Suprapubic skin (tissue), 3 donors: ENCODE measurements around the gene CCN5.

Experiments used
- CTCF ChIP-seq, 2 donors: fragments of 200-600 bp in 1 of 2; fragments of 450-650 bp in 1 of 2; sonication (generic) in 1 of 2; IDR thresholded peaks; one replicate each; pipeline ENCODE4 v1.5.1; 2016 to 2019; ENCODE audit warnings: antibody characterized with exemption in 2 of 2, mild to moderate bottlenecking in 1 of 2, moderate library complexity in 1 of 2
- EP300 ChIP-seq: sonication (generic); formaldehyde crosslinking; IDR thresholded peaks from one replicate; pipeline ENCODE4 v1.6.1; 2017; ENCODE audit warnings: antibody characterized with exemption
- POLR2A ChIP-seq, 2 donors: fragments of 450-650 bp; IDR thresholded peaks; one replicate each; pipeline ENCODE4 v1.6.1; 2017; ENCODE audit warnings: antibody characterized with exemption in 2 of 2, mild to moderate bottlenecking in 2 of 2, moderate library complexity in 2 of 2

- TF ChIP-seq CTCF (IDR thresholded peaks at IDR 0.05): no peak
- TF ChIP-seq POLR2A (IDR thresholded peaks at IDR 0.05): no peak
- no peak for TF ChIP-seq EP300
These were observed 21.0 kb upstream of the CCN5 start for GRCh38 chr20:44694159-44694558.
